Measurements from ENCODE around the gene CFAP100.

GRCh38 chr3:126365351-126366277 lies 29.1 kb upstream of the CFAP100 start:
- TF ChIP-seq GATA3 (IDR thresholded peaks at IDR 0.05; ENCODE audit: low read depth, low read length) (no peak), GATA2 (IDR thresholded peaks at IDR 0.05; ENCODE audit: low read depth, low read length) (no peak)
